ENCODE results near the gene ACOXL.

The ACOXL gene

DNA sequence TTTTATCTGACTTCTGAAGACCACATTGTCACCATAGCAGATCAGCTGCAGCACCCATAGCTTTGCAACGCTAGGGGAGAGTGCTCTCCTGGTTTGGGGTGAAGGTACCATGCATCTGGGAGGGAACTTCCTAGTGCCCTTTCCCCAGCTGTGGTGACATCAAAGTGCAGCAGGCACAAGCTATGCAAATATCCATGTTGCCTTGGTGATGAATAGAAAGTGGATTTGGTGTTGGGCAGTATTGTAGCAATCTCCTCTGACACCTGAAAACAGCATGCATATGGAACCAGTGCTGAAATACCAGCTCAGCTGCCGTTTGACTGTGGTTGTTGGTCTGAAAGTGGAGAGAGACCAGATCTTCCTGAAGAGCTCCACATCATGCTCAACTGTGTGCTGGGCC, 425.4 kb downstream of the ACOXL start:
- Histone ChIP-seq H4K20me1 (ENCODE audit: control insufficient read depth, insufficient read depth, low read depth, low read length) (peaks cover 30% of the 10 kb centered on the region), H3K4me1 (ENCODE audit: control insufficient read depth, low read length) (peaks cover 66% of the 10 kb centered on the region), H3K36me3 (ENCODE audit: control insufficient read depth, low read length) (peaks cover 92% of the 10 kb centered on the region), H3K79me2 (ENCODE audit: control insufficient read depth, low read length) (peaks cover 78% of the 10 kb centered on the region), H3K4me3 (ENCODE audit: low read length) (peak overlapping the region; percentile 51), H3K9me2 (replicated peaks; ENCODE audit: control insufficient read depth, low read length) (no peaks in the 10 kb centered on the region), H3F3A (ENCODE audit: control insufficient read depth, insufficient read depth) (peaks cover 35% of the 10 kb centered on the region), H3K27ac (ENCODE audit: low read depth, low read length) (peak overlapping the region; percentile 93), H3K4me2 (ENCODE audit: low read length) (peak overlapping the region; percentile 70), H3K27me3 (ENCODE audit: control insufficient read depth, low read length) (no peaks in the 10 kb centered on the region), H3K9me3 (ENCODE audit: control insufficient read depth, insufficient read depth, low read length) (no peaks in the 10 kb centered on the region)
- no peak for TF ChIP-seq EZH2phosphoT487 (IDR thresholded peaks at IDR 0.05; ENCODE audit: borderline replicate concordance, low read length)
- TF ChIP-seq, protein P1, sequence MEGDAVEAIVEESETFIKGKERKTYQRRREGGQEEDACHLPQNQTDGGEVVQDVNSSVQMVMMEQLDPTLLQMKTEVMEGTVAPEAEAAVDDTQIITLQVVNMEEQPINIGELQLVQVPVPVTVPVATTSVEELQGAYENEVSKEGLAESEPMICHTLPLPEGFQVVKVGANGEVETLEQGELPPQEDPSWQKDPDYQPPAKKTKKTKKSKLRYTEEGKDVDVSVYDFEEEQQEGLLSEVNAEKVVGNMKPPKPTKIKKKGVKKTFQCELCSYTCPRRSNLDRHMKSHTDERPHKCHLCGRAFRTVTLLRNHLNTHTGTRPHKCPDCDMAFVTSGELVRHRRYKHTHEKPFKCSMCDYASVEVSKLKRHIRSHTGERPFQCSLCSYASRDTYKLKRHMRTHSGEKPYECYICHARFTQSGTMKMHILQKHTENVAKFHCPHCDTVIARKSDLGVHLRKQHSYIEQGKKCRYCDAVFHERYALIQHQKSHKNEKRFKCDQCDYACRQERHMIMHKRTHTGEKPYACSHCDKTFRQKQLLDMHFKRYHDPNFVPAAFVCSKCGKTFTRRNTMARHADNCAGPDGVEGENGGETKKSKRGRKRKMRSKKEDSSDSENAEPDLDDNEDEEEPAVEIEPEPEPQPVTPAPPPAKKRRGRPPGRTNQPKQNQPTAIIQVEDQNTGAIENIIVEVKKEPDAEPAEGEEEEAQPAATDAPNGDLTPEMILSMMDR (IDR thresholded peaks at IDR 0.05; ENCODE audit: low read depth, low read length, poor library complexity, severe bottlenecking) = no peak

DNA sequence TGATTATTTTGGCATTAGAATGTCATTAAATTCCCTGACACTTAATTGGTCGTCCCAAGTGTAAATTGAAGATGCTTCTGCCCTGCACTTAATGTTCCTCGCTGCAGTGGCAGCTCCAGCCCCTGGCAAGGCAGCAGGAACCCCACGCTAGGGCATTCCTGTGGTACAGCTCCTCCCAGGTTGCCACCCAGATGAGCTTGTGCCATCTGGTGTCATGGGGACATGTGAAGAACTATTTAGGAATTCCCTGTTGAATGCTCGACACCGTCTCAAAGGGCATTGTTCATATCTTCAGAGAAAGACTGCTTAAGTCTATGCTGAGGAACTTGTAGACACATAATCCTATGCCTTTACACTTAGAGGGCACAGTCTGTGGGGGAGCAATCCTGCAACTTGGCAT, 427.3 kb downstream of the ACOXL start:
- H3K27ac ChIP-seq (ENCODE audit: low read depth, low read length) = no peak overlapping the region
- peaks cover 26% of the 10 kb centered on the region for H4K20me1 ChIP-seq (ENCODE audit: control insufficient read depth, insufficient read depth, low read depth, low read length)
- no peak overlapping the region for H3K4me2 ChIP-seq (ENCODE audit: low read length)
- no peaks in the 10 kb centered on the region for H3K9me2 ChIP-seq (replicated peaks; ENCODE audit: control insufficient read depth, low read length)
- peaks cover 93% of the 10 kb centered on the region for H3K36me3 ChIP-seq (ENCODE audit: control insufficient read depth, low read length)
- peaks cover 71% of the 10 kb centered on the region for H3K79me2 ChIP-seq (ENCODE audit: control insufficient read depth, low read length)
- no peak overlapping the region for H3K4me3 ChIP-seq (ENCODE audit: low read length)
- peaks cover 54% of the 10 kb centered on the region for H3K4me1 ChIP-seq (ENCODE audit: control insufficient read depth, low read length)
- TF ChIP-seq EZH2phosphoT487 (IDR thresholded peaks at IDR 0.05; ENCODE audit: borderline replicate concordance, low read length) = no peak
- TF ChIP-seq, protein P1 (IDR thresholded peaks at IDR 0.05; ENCODE audit: low read depth, low read length, poor library complexity, severe bottlenecking) = no peak
- H3F3A ChIP-seq (ENCODE audit: control insufficient read depth, insufficient read depth) = peaks cover 33% of the 10 kb centered on the region
- no peaks in the 10 kb centered on the region for H3K9me3 ChIP-seq (ENCODE audit: control insufficient read depth, insufficient read depth, low read length)
- no peaks in the 10 kb centered on the region for H3K27me3 ChIP-seq (ENCODE audit: control insufficient read depth, low read length)

DNA sequence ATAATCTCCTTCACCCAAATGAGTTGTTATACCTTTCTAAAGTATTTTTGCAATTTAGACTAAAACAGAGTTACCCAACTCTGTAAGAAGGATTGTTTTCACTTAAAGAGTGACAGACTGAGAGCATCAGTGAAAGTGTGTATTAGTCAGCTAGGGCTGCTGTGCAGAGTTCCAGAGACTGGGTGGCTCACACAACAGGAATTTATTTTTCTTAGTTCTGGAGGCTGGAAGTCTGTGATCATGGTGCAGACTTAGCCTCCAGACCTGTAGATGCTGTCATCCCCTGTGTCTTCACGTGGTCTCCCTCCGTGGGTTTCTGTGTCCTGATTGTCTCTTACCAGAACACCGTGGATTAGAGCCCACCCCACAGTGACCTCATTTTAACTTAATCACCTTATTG, 428.4 kb downstream of the ACOXL start:
- H3K36me3 ChIP-seq (ENCODE audit: control insufficient read depth, low read length) = peaks cover 93% of the 10 kb centered on the region
- no peak overlapping the region for H3K27ac ChIP-seq (ENCODE audit: low read depth, low read length)
- no peaks in the 10 kb centered on the region for H3K9me2 ChIP-seq (replicated peaks; ENCODE audit: control insufficient read depth, low read length)
- H3K79me2 ChIP-seq (ENCODE audit: control insufficient read depth, low read length) = peaks cover 61% of the 10 kb centered on the region
- no peak overlapping the region for H3K4me2 ChIP-seq (ENCODE audit: low read length)
- H3K4me1 ChIP-seq (ENCODE audit: control insufficient read depth, low read length) = peaks cover 43% of the 10 kb centered on the region
- no peak overlapping the region for H3K4me3 ChIP-seq (ENCODE audit: low read length)
- H4K20me1 ChIP-seq (ENCODE audit: control insufficient read depth, insufficient read depth, low read depth, low read length) = peaks cover 26% of the 10 kb centered on the region
- peaks cover 26% of the 10 kb centered on the region for H3F3A ChIP-seq (ENCODE audit: control insufficient read depth, insufficient read depth)
- no peaks in the 10 kb centered on the region for H3K9me3 ChIP-seq (ENCODE audit: control insufficient read depth, insufficient read depth, low read length)
- H3K27me3 ChIP-seq (ENCODE audit: control insufficient read depth, low read length) = no peaks in the 10 kb centered on the region
- TF ChIP-seq, protein P1 (IDR thresholded peaks at IDR 0.05; ENCODE audit: low read depth, low read length, poor library complexity, severe bottlenecking) = no peak
- TF ChIP-seq EZH2phosphoT487 (IDR thresholded peaks at IDR 0.05; ENCODE audit: borderline replicate concordance, low read length) = no peak
